Trophoblast cell (in vitro differentiated cells and primary cell): ENCODE data around the gene UNC13D.
"Not testable (repeated sequence)": the region's sequence is repeated elsewhere in the genome, so short reads cannot be mapped to it uniquely, and the experiment has no call there.

Experiments
- DNase-seq, 2 donors: peaks; one replicate each; pipeline ENCODE4 v3.0.0-alpha.2; 2016
- H2AFZ ChIP-seq: 2 replicates; pipeline ENCODE4 v1.6.1; 2013; ENCODE audit warnings: low read length, moderate library complexity, mild to moderate bottlenecking; ENCODE audit not compliant: insufficient read depth, poor library complexity
- H2AK5ac ChIP-seq: 2 replicates; pipeline ENCODE4 v1.6.1; 2013; ENCODE audit warnings: mild to moderate bottlenecking, low read length
- H2BK120ac ChIP-seq: 2 replicates; pipeline ENCODE4 v1.6.1; 2013; ENCODE audit warnings: low read length, mild to moderate bottlenecking, moderate library complexity; ENCODE audit not compliant: insufficient read depth, poor library complexity
- H2BK12ac ChIP-seq: 2 replicates; pipeline ENCODE4 v1.6.1; 2013; ENCODE audit warnings: mild to moderate bottlenecking, low read length, moderate library complexity
- H2BK5ac ChIP-seq: 2 replicates; pipeline ENCODE4 v1.6.1; 2013; ENCODE audit warnings: low read length, low read depth, moderate library complexity, mild to moderate bottlenecking; ENCODE audit not compliant: poor library complexity
- H3K14ac ChIP-seq: 2 replicates; pipeline ENCODE4 v1.6.1; 2013; ENCODE audit warnings: mild to moderate bottlenecking, low read length
- H3K18ac ChIP-seq: 2 replicates; pipeline ENCODE4 v1.6.1; 2013; ENCODE audit warnings: mild to moderate bottlenecking, low read length
- H3K23ac ChIP-seq: 2 replicates; pipeline ENCODE4 v1.6.1; 2013; ENCODE audit warnings: low read length
- H3K27ac ChIP-seq: 2 replicates; pipeline ENCODE4 v1.5.1; 2013; ENCODE audit warnings: low read depth, mild to moderate bottlenecking, inconsistent platforms, low read length, moderate library complexity
- H3K27me3 ChIP-seq: 2 replicates; pipeline ENCODE4 v1.6.1; 2013; ENCODE audit warnings: inconsistent platforms, mild to moderate bottlenecking, low read length, moderate library complexity; ENCODE audit not compliant: insufficient read depth
- H3K36me3 ChIP-seq, 2 experiments: 1 replicate in 1 of 2; 2 replicates in 1 of 2; pipeline ENCODE4 v1.6.1; 2013; ENCODE audit warnings: low read length in 2 of 2, mild to moderate bottlenecking in 2 of 2, moderate library complexity in 1 of 2; ENCODE audit not compliant: insufficient read depth in 2 of 2, control insufficient read depth in 1 of 2
- H3K4ac ChIP-seq: 2 replicates; pipeline ENCODE4 v1.6.1; 2013; ENCODE audit warnings: low read depth, mild to moderate bottlenecking, low read length, moderate library complexity
- H3K4me1 ChIP-seq, 2 experiments: 1 replicate in 1 of 2; 2 replicates in 1 of 2; pipeline ENCODE4 v1.6.1; 2013; ENCODE audit warnings: low read length in 2 of 2, mild to moderate bottlenecking in 2 of 2, moderate library complexity in 1 of 2; ENCODE audit not compliant: insufficient read depth in 2 of 2, control insufficient read depth in 1 of 2
- H3K4me2 ChIP-seq: 2 replicates; pipeline ENCODE4 v1.6.1; 2013; ENCODE audit warnings: inconsistent platforms, mild to moderate bottlenecking, low read length, moderate library complexity
- H3K4me3 ChIP-seq: 2 replicates; pipeline ENCODE4 v1.5.1; 2013; ENCODE audit warnings: mild to moderate bottlenecking, low read depth, low read length, inconsistent platforms
- H3K79me1 ChIP-seq: one replicate; pipeline ENCODE4 v1.6.1; 2013; ENCODE audit warnings: low read length
- H3K79me2 ChIP-seq: 2 replicates; pipeline ENCODE4 v1.6.1; 2013; ENCODE audit warnings: low read length, mild to moderate bottlenecking; ENCODE audit not compliant: control insufficient read depth, insufficient read depth, poor library complexity
- H3K9ac ChIP-seq: 2 replicates; pipeline ENCODE4 v1.6.1; 2013; ENCODE audit warnings: mild to moderate bottlenecking, low read length
- H3K9me3 ChIP-seq: 2 replicates; pipeline ENCODE4 v1.6.1; 2013; ENCODE audit warnings: low read depth, mild to moderate bottlenecking, control low read depth, inconsistent platforms, low read length; ENCODE audit not compliant: insufficient read depth
- H4K12ac ChIP-seq: 2 replicates; pipeline ENCODE4 v1.6.1; 2013; ENCODE audit warnings: low read depth, mild to moderate bottlenecking, low read length, moderate library complexity
- H4K8ac ChIP-seq: 2 replicates; pipeline ENCODE4 v1.6.1; 2013; ENCODE audit warnings: low read depth, mild to moderate bottlenecking, low read length, moderate library complexity
- H4K91ac ChIP-seq: one replicate; pipeline ENCODE4 v1.6.1; 2013; ENCODE audit warnings: low read depth, mild to moderate bottlenecking, low read length, moderate library complexity
- WGBS: extraction: QIAGEN DNeasy Blood & Tissue Kit; methylation state at CpG from one replicate; pipeline ENCODE4 v1.1.7; 2013; ENCODE audit warnings: missing lambda C conversion rate; ENCODE audit not compliant: insufficient read length, insufficient coverage; ENCODE audit errors: extremely low coverage; 5-methylcytosine and 5-hydroxymethylcytosine counted together

UNC13D gene

GRCh38 chr17:75813081-75814020, 30.9 kb downstream of the UNC13D start:
- H3K9me3 ChIP-seq: no peaks in the 10 kb centered on the region
- H2AK5ac ChIP-seq: no peak overlapping the region
- H3K4me2 ChIP-seq: no peak overlapping the region
- no peak overlapping the region for H2AFZ ChIP-seq
- H2BK5ac ChIP-seq: no peak overlapping the region
- H3K36me3 ChIP-seq: peaks cover 72 to 76% of the 10 kb centered on the region in 2 experiments
- no peak overlapping the region for H4K8ac ChIP-seq
- H3K14ac ChIP-seq: no peak overlapping the region
- no peak overlapping the region for H3K4ac ChIP-seq
- H2BK12ac ChIP-seq: no peak overlapping the region
- DNase-seq: no peak
- no peak overlapping the region for H2BK120ac ChIP-seq
- no peak overlapping the region for H3K23ac ChIP-seq
- WGBS: no CpG with 5 or more reads among the region's 24 CpGs
- peaks cover 6% of the 10 kb centered on the region for H3K79me2 ChIP-seq
- no peak overlapping the region for H3K18ac ChIP-seq
- no peak overlapping the region for H4K91ac ChIP-seq
- H3K4me1 ChIP-seq: peaks cover 24 to 30% of the 10 kb centered on the region in 2 experiments
- H3K9ac ChIP-seq: no peak overlapping the region
- H4K12ac ChIP-seq: no peak overlapping the region
- no peak overlapping the region for H3K4me3 ChIP-seq
- H3K27me3 ChIP-seq: no peaks in the 10 kb centered on the region
- H3K27ac ChIP-seq: no peak overlapping the region
- peaks cover 12% of the 10 kb centered on the region for H3K79me1 ChIP-seq

GRCh38 chr17:75812096-75813013, 31.8 kb downstream of the UNC13D start:
- Histone ChIP-seq H2AK5ac (no peak overlapping the region), H3K36me3 (peaks cover 62 to 66% of the 10 kb centered on the region in 2 experiments), H3K79me1 (peaks cover 14% of the 10 kb centered on the region), H2BK120ac (no peak overlapping the region), H3K14ac (no peak overlapping the region), H3K9ac (no peak overlapping the region), H3K4me1 (peaks cover 27 to 30% of the 10 kb centered on the region in 2 experiments), H3K27ac (no peak overlapping the region), H4K8ac (no peak overlapping the region), H3K27me3 (no peaks in the 10 kb centered on the region), H4K91ac (no peak overlapping the region), H2AFZ (no peak overlapping the region), H2BK5ac (no peak overlapping the region), H3K9me3 (no peaks in the 10 kb centered on the region), H3K4ac (no peak overlapping the region), H3K18ac (no peak overlapping the region), H3K79me2 (peaks cover 8% of the 10 kb centered on the region), H3K4me3 (no peak overlapping the region), H4K12ac (no peak overlapping the region), H2BK12ac (no peak overlapping the region), H3K4me2 (no peak overlapping the region), H3K23ac (no peak overlapping the region)
- DNase-seq: peak in 1 of 2 donors; percentile 56
- WGBS: no CpG with 5 or more reads among the region's 27 CpGs

GRCh38 chr17:75811174-75811573, 33.0 kb downstream of the UNC13D start:
- Histone ChIP-seq H3K27ac (no peak overlapping the region), H2AFZ (no peak overlapping the region), H3K14ac (no peak overlapping the region), H3K18ac (no peak overlapping the region), H3K9ac (no peak overlapping the region), H2BK120ac (no peak overlapping the region), H3K27me3 (no peaks in the 10 kb centered on the region), H2AK5ac (no peak overlapping the region), H3K79me2 (peaks cover 8% of the 10 kb centered on the region), H4K91ac (no peak overlapping the region), H3K79me1 (peaks cover 16% of the 10 kb centered on the region), H3K36me3 (peaks cover 51 to 55% of the 10 kb centered on the region in 2 experiments), H4K12ac (no peak overlapping the region), H3K4me2 (no peak overlapping the region), H2BK5ac (no peak overlapping the region), H3K4ac (no peak overlapping the region), H3K9me3 (no peaks in the 10 kb centered on the region), H2BK12ac (no peak overlapping the region), H3K4me3 (no peak overlapping the region), H4K8ac (no peak overlapping the region), H3K4me1 (peaks cover 26 to 28% of the 10 kb centered on the region in 2 experiments), H3K23ac (no peak overlapping the region)
- no peak for DNase-seq
- no CpG with 5 or more reads among the region's 7 CpGs for WGBS

GRCh38 chr17:75810756-75811155, 33.4 kb downstream of the UNC13D start:
- not testable (repeated sequence) for H3K79me2 ChIP-seq, H3K27me3 ChIP-seq, H3K18ac ChIP-seq, H4K8ac ChIP-seq, H3K27ac ChIP-seq, H3K4me2 ChIP-seq, H2AFZ ChIP-seq, H3K14ac ChIP-seq, H2BK5ac ChIP-seq, H3K23ac ChIP-seq, DNase-seq, H3K4ac ChIP-seq, H3K9ac ChIP-seq, H2BK12ac ChIP-seq, H4K91ac ChIP-seq, H3K9me3 ChIP-seq, H3K4me3 ChIP-seq, H2AK5ac ChIP-seq, H4K12ac ChIP-seq, H2BK120ac ChIP-seq
- H3K36me3 ChIP-seq: peaks cover 48 to 52% of the 10 kb centered on the region in 2 experiments
- peaks cover 26 to 28% of the 10 kb centered on the region in 2 experiments for H3K4me1 ChIP-seq
- no CpG with 5 or more reads among the region's 11 CpGs for WGBS
- H3K79me1 ChIP-seq: peaks cover 16% of the 10 kb centered on the region
